ENCODE results near the gene ITPRIPL2.

- no peak for TF ChIP-seq TARDBP (IDR thresholded peaks at IDR 0.05)
- no peak for TF ChIP-seq SUZ12 (IDR thresholded peaks at IDR 0.05)
- TF ChIP-seq ARNT (IDR thresholded peaks at IDR 0.05): no peak
- no peak for TF ChIP-seq NFRKB (IDR thresholded peaks at IDR 0.05)
- no peak for TF ChIP-seq BHLHE40 (IDR thresholded peaks at IDR 0.05; ENCODE audit: borderline replicate concordance)
- no peak for TF ChIP-seq SP1 (IDR thresholded peaks at IDR 0.05)
- TF ChIP-seq LEF1 (IDR thresholded peaks at IDR 0.05; ENCODE audit: borderline replicate concordance): no peak
- TF ChIP-seq FOXM1 (IDR thresholded peaks at IDR 0.05; ENCODE audit: borderline replicate concordance): no peak
Observed at GRCh38 chr16:19127205-19127604, 13.4 kb downstream of the ITPRIPL2 start.
